Measurements from ENCODE around the gene DLG4.

The DLG4 gene

GRCh38 chr17:7141824-7142223 lies 77.8 kb downstream of the DLG4 start:
- DNase-seq = no peak

- DNase-seq = no peak
These were observed 80.2 kb downstream of the DLG4 start for GRCh38 chr17:7139400-7139799.

- no peak for DNase-seq
These were observed 80.7 kb downstream of the DLG4 start for GRCh38 chr17:7138800-7139381.

GRCh38 chr17:7137171-7137943 lies 82.3 kb downstream of the DLG4 start:
- DNase-seq = no peak
